ENCODE measurements around the gene CEP350.

CEP350 gene

DNA sequence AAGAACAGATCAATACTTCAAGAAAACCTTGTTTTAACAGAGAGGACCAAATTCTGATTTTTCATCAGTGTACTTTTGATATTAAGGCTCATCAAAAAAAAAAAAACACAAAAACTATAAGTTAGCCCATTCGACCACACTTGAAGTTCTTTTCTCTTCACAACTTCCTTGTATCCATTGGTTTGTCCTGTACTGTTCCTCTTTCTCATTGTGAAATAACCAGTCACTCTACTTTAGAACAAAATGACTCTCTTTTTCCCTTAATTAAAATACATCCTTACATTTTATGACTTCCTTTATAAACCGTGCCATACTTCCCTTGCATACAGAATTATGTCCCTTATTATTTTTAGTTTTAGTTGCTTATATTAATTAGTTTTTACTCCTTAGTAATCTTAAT, 208.4 kb downstream of the CEP350 start:
- Mint-ChIP-seq H3K27me3 (no peaks in the 10 kb centered on the region), H3K4me1 (peaks cover 34 to 50% of the 10 kb centered on the region in 2 donors), H3K4me3 (no peak overlapping the region), H3K9me3 (no peaks in the 10 kb centered on the region), H3K36me3 (peaks cover 53 to 62% of the 10 kb centered on the region in 2 donors), H3K27ac (no peak overlapping the region)
- no peak for DNase-seq
- no peak for ATAC-seq (replicated peaks)

Measured in stimulated activated naive B cell treated with anti-CD40 and anti-IgM and Interleukin-4, amounts not matched to agents 10 μg/mL and 1 μg/mL and 100 μg/mL, for 72 hours (primary cell).